AG04449 (cell line): ENCODE data around the gene PIAS1.

Source experiments
- CTCF ChIA-PET: fragments of 350-600 bp; formaldehyde crosslinking; extraction: SDS; loops from one replicate; lab custom pipeline; 2021; ENCODE audit warnings: antibody characterized with exemption; lab: Yijun Ruan, JAX
- POLR2A ChIA-PET: fragments of 400-600, 350-600 bp; formaldehyde crosslinking; extraction: SDS; loops from one replicate; lab custom pipeline; 2020; ENCODE audit warnings: antibody characterized with exemption, inconsistent platforms; lab: Yijun Ruan, JAX
- DNase-seq: peaks from one replicate; pipeline ENCODE4 v3.0.0-alpha.2; 2010; ENCODE audit warnings: low read depth, low spot score
- H3K4me3 ChIP-seq: 2 replicates; pipeline ENCODE4 v1.5.1; 2011; ENCODE audit warnings: low read depth, mild to moderate bottlenecking, control low read depth, low read length
- CTCF ChIP-seq: IDR thresholded peaks from one replicate; pipeline ENCODE4 v1.5.1; 2011; ENCODE audit warnings: mild to moderate bottlenecking, moderate library complexity, low read length, control low read depth, inconsistent platforms; ENCODE audit not compliant: insufficient read depth; ENCODE audit errors: missing control alignments

PIAS1 gene

GRCh38 chr15:68228971-68229385 is 174.9 kb downstream of the PIAS1 start:
- H3K4me3 ChIP-seq = peak overlapping the region; percentile 77
- no peak for DNase-seq
- ChIA-PET POLR2A (no interaction called here), CTCF (interaction anchor here (5.6 to 7.0 kb wide), 2 partner anchors 18 to 24 kb away, joined by 27 to 40 read pairs; no protein-coding TSS in a partner anchor)
- TF ChIP-seq CTCF = no peak

GRCh38 chr15:68229386-68230156 is 175.5 kb downstream of the PIAS1 start, which contains the start of gene CLN6:
Gene CLN6 (minus strand): TSS chr15:68229728. CDS start chr15:68229584, 144 bp downstream.
- H3K4me3 ChIP-seq = peak within 1 kb of the TSS; percentile 77
- ChIA-PET POLR2A (interaction anchor here (1.3 kb wide), 1 partner anchor 48 kb away, joined by 5 read pairs; the partner anchor contains the start of gene FEM1B), CTCF (interaction anchor here (1.0 to 7.0 kb wide), 4 partner anchors 11 to 24 kb away, joined by 3 to 40 read pairs (median 16); no protein-coding TSS in a partner anchor)
- DNase-seq = peak; percentile 28
- TF ChIP-seq CTCF = no peak

- ChIA-PET POLR2A (interaction anchor here (1.0 to 1.3 kb wide), 2 partner anchors 47 kb away, joined by 4 to 5 read pairs; partner anchors contain the start of gene FEM1B), CTCF (interaction anchor here (1.0 to 7.0 kb wide), 3 partner anchors 10 to 23 kb away, joined by 3 to 27 read pairs (median 4); no protein-coding TSS in a partner anchor)
- peak overlapping the region; percentile 75 for H3K4me3 ChIP-seq
- TF ChIP-seq CTCF = no peak
- no peak for DNase-seq
Measured at GRCh38 chr15:68230157-68231100, 176.3 kb downstream of the PIAS1 start.

GRCh38 chr15:68231102-68231818 is 177.1 kb downstream of the PIAS1 start:
- POLR2A ChIA-PET = interaction anchor here (1.0 kb wide), 1 partner anchor 46 kb away, joined by 4 read pairs; the partner anchor contains the start of gene FEM1B
- no peak for DNase-seq
- CTCF ChIA-PET = interaction anchor here (1.3 to 7.0 kb wide), 2 partner anchors 12 to 22 kb away, joined by 4 to 27 read pairs; no protein-coding TSS in a partner anchor
- no peak overlapping the region for H3K4me3 ChIP-seq
- TF ChIP-seq CTCF = no peak

GRCh38 chr15:68232449-68232848 is 178.3 kb downstream of the PIAS1 start:
- no peak overlapping the region for H3K4me3 ChIP-seq
- DNase-seq = no peak
- TF ChIP-seq CTCF = no peak
- ChIA-PET POLR2A (interaction anchor here (0.5 kb wide), 1 partner anchor 51 kb away, joined by 3 read pairs; no protein-coding TSS in a partner anchor), CTCF (interaction anchor here (7.0 kb wide), 1 partner anchor 21 kb away, joined by 27 read pairs; no protein-coding TSS in a partner anchor)
